Ovary (tissue), 9 donors: ENCODE results near the gene IGFBP3. TPM values are rescaled to one million over a fixed set of nuclear protein-coding genes. Genes with fewer than 3 reads are reported as not detected.

ENCODE experiments used
- DNase-seq, 5 donors: peaks; one replicate each; pipeline ENCODE4 v3.0.0-alpha.2; 2019 to 2020
- H3K27ac ChIP-seq, 2 donors: fragments of 200-600 bp; one replicate each; pipeline versions ENCODE4 v1.5.1 to v1.8.0; 2019 to 2022
- H3K27me3 ChIP-seq: fragments of 200-600 bp; one replicate; pipeline ENCODE4 v1.8.0; 2022
- H3K36me3 ChIP-seq: fragments of 200-600 bp; sonication (generic); one replicate; pipeline ENCODE4 v1.5.1; 2019
- H3K4me1 ChIP-seq: one replicate; pipeline ENCODE4 v1.8.1; 2013; ENCODE audit warnings: mild to moderate bottlenecking, moderate library complexity; ENCODE audit not compliant: insufficient read depth
- H3K4me3 ChIP-seq: fragments of 200-600 bp; sonication (generic); one replicate; pipeline ENCODE4 v1.5.1; 2017
- H3K9me3 ChIP-seq, 2 donors: fragments of 200-600 bp in 1 of 2; sonication (generic) in 1 of 2; one replicate each; pipeline versions ENCODE4 v1.5.1 to v1.8.1; 2013 to 2019; ENCODE audit warnings: mild to moderate bottlenecking in 1 of 2, moderate library complexity in 1 of 2
- EP300 ChIP-seq: sonication (generic); formaldehyde crosslinking; IDR thresholded peaks from one replicate; pipeline ENCODE4 v1.6.1; 2017; ENCODE audit warnings: antibody characterized with exemption
- POLR2A ChIP-seq: fragments of 450-650 bp; IDR thresholded peaks from one replicate; pipeline ENCODE4 v1.6.1; 2017; ENCODE audit warnings: antibody characterized with exemption, mild to moderate bottlenecking, moderate library complexity
- whole genome bisulfite sequencing, 3 donors: extraction: QIAGEN DNeasy Blood & Tissue Kit in 1 of 3; methylation state at CpG; one replicate each; pipeline versions ENCODE4 v1.1.5 to v1.1.7; 2013 to 2017; 5-methylcytosine and 5-hydroxymethylcytosine counted together
- intact Hi-C, 4 donors: fragments of 100-400 bp; cut with DNase I; formaldehyde crosslinking; loops; one replicate each; pipeline versions ENCODE4 v1.11.0 to v1.15.1; 2022 to 2023
- polyA plus RNA-seq, 2 donors: library from polyadenylated mRNA; stranded (reverse); fragments of 200-250 nt in 1 of 2; fragments of 350-450 nt in 1 of 2; fragmentation: Illumina TruSeq in 1 of 2; extraction: RNeasy Lipid Tissue Mini Kit (QIAGEN cat#74804) in 1 of 2; gene quantifications; one replicate each; pipeline ENCODE4 v1.2.3, GENCODE V29; 2013 to 2014
- total RNA-seq, 7 donors: library from RNA; depleted of rRNA in 2 of 7; stranded (reverse); fragments of >200 nt in 2 of 7; fragmentation: NEBNext Ultra II Directional in 3 of 7; extraction: Animal tissue kit (Norgen Biotek cat#: 25700) in 3 of 7; gene quantifications; one replicate each; pipeline versions ENCODE4 v1.1.0 to v1.2.4, GENCODE V29; 2016 to 2023
- TF ChIP-seq, protein P1 (sequence below), 3 donors: fragments of 450-650 bp in 2 of 3; fragments of 200-600 bp in 1 of 3; IDR thresholded peaks; one replicate each; pipeline versions ENCODE4 v1.5.1 to v1.8.0; 2016 to 2022; ENCODE audit warnings: antibody characterized with exemption in 3 of 3, mild to moderate bottlenecking in 1 of 3
- donor health status: DM: no; HTN: no; CAD: no; lungs with moderate emphysema.
- donor health status: DM: no; HTN: no; CAD: no.
- donor health status: Bipolar disorder and iron deficiency.
- donor health status: DM: yes; HTN: yes; CAD: no.
- donor health status: DM: no; HTN: no; CAD: no.
- donor health status: DM: yes; HTN: yes; CAD: no.

Gene IGFBP3
- total and polyA plus RNA-seq, 9 donors = 51.6 to 648 (median 174) TPM

DNA sequence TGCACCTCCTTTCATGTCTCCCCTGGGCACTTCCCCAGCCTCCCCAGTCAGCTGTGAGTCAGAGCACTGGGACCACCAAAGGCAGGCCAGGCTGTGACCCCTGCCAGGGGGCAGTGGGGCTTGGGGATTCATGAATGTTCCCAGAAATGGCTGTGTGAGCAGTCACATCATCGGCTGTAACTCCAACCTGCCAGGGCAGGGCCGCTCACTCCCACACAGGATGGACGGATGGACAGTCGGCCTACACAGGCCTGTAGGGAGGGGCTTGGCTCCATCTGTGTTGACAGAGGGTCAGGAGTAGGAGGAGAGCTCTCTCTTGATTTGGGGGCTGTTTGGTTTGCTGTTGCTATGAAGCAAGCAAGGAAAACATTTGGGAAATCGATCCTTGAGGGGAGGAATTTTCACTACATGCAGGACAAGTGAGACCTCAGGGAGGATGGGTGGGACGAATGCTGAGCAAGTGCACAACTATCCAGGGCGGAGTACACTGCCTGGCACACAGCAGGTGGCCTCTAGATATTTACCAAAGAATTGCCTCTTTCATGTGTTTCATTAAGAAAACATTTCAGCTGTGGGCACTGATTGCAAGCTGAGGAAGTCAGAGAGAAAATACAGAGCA lies 35.7 kb downstream of the IGFBP3 start:
- intact Hi-C loops = no loop called here
- H3K27ac ChIP-seq = no peak overlapping the region
- no peaks in the 10 kb centered on the region for H3K27me3 ChIP-seq
- no peak for DNase-seq
- no peak overlapping the region for H3K4me3 ChIP-seq
- H3K36me3 ChIP-seq = no peaks in the 10 kb centered on the region
- no peaks in the 10 kb centered on the region for H3K9me3 ChIP-seq
- peaks cover 3% of the 10 kb centered on the region for H3K4me1 ChIP-seq
- 38 to 61% (median 41%) methylated on average over 7 of the region's 7 CpGs for WGBS, 3 donors
- TF ChIP-seq EP300 (no peak), POLR2A (no peak)
- TF ChIP-seq, protein P1, sequence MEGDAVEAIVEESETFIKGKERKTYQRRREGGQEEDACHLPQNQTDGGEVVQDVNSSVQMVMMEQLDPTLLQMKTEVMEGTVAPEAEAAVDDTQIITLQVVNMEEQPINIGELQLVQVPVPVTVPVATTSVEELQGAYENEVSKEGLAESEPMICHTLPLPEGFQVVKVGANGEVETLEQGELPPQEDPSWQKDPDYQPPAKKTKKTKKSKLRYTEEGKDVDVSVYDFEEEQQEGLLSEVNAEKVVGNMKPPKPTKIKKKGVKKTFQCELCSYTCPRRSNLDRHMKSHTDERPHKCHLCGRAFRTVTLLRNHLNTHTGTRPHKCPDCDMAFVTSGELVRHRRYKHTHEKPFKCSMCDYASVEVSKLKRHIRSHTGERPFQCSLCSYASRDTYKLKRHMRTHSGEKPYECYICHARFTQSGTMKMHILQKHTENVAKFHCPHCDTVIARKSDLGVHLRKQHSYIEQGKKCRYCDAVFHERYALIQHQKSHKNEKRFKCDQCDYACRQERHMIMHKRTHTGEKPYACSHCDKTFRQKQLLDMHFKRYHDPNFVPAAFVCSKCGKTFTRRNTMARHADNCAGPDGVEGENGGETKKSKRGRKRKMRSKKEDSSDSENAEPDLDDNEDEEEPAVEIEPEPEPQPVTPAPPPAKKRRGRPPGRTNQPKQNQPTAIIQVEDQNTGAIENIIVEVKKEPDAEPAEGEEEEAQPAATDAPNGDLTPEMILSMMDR (IDR thresholded peaks at IDR 0.05) = no peak

DNA sequence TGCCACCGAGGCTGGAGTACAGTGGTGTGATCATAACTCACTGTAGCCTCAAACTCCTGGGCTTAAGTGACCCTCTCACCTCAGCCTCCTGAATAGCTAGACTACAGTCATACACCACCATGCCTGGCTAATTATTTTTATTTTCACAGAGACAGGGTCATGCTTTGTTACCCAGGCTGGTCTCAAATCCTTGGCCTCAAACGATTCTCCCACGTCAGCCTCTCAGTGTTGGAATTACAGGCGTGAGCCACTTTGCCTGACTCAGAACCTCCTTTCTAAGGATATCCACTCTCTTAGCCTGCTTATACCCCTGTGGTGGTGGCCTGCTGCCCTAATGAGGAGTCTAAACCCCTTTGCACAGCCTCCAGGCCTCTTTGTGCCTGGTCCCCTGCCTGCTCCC lies 36.9 kb downstream of the IGFBP3 start:
- intact Hi-C loops = no loop called here

DNA sequence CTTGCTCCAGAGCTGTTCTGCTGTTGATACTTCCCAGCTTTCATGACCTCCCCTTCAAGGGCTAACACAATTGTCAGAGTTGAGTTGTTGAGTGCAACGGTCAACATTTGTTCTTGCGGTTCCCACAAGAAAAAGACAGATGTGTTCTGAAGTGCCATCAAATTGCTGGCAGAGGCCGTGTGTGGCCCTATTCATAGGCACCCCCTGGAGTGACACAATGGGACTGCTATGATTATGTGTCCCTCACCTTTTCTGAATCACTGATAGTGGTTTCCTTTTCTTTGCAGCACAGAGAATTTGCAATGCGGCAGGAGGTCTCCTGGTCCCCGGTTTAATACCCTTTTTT lies 38.6 kb downstream of the IGFBP3 start:
- Histone ChIP-seq H3K9me3 (peaks cover 0 to 5% of the 10 kb centered on the region in 2 donors), H3K4me3 (no peak overlapping the region), H3K27me3 (no peaks in the 10 kb centered on the region), H3K27ac (no peak overlapping the region), H3K4me1 (no peaks in the 10 kb centered on the region), H3K36me3 (no peaks in the 10 kb centered on the region)
- intact Hi-C loops = no loop called here
- no peak for DNase-seq
- WGBS, 3 donors = 77 to 84% (median 81%) methylated on average over 5 of the region's 5 CpGs
- TF ChIP-seq EP300 = no peak
- no peak for TF ChIP-seq POLR2A
- TF ChIP-seq, protein P1 (IDR thresholded peaks at IDR 0.05) = no peak

More for the DNA sequence above, 36.9 kb downstream of the IGFBP3 start:
- Histone ChIP-seq H3K4me3 (no peak overlapping the region), H3K27me3 (no peaks in the 10 kb centered on the region), H3K27ac (no peak overlapping the region), H3K36me3 (no peaks in the 10 kb centered on the region), H3K9me3 (no peaks in the 10 kb centered on the region), H3K4me1 (peaks cover 3% of the 10 kb centered on the region)
- 81 to 86% (median 86%) methylated on average over 4 of the region's 4 CpGs for WGBS, 3 donors
- TF ChIP-seq, protein P1 (IDR thresholded peaks at IDR 0.05) = no peak
- TF ChIP-seq POLR2A (no peak), EP300 (no peak)
- no peak for DNase-seq

DNA sequence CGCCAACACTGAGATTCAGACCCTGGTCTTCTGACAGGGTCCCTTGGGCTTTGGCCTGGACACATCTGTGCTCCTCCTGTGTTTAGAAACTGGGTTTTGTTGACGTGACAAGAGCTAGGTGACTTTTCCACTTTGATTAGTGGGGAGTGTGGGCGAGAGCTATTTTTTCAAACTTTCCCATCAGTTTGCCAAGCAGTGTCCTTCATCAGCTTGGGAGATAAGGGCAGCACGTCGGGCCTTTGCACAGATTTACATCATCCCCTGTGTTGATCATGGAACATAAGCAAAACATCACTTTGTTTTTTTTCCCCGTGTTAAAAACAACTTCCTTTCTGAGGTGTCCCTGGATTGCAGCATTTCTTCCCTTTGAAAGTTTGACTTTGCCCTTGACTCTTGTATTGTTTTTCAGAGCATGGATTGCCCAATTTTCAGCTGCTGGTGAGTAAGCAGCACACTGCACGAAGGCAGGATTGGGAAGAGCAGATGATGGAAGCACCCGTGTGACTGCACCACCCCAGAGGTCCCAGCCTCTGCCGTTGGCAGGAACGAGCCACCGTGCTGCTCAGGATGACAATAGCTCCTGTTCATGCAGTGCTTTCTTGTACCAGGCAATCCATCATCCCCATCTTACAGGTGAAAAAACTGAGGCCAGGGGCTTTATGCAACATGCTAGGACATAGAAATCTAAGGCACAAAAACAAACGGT lies 39.2 kb downstream of the IGFBP3 start:
- Histone ChIP-seq H3K9me3 (peaks cover 0 to 5% of the 10 kb centered on the region in 2 donors), H3K4me3 (no peak overlapping the region), H3K27me3 (no peaks in the 10 kb centered on the region), H3K27ac (no peak overlapping the region), H3K4me1 (no peaks in the 10 kb centered on the region), H3K36me3 (no peaks in the 10 kb centered on the region)
- peak in 1 of 5 donors; percentile 27 for DNase-seq
- 20 to 35% (median 21%) methylated on average over 12 of the region's 12 CpGs for WGBS, 3 donors
- intact Hi-C loops = no loop called here
- TF ChIP-seq, protein P1 (IDR thresholded peaks at IDR 0.05) = no peak
- no peak for TF ChIP-seq POLR2A
- no peak for TF ChIP-seq EP300
